WTC11 (cell line): ENCODE results near the gene AP2S1. TPM values are rescaled to one million over a fixed set of nuclear protein-coding genes. Genes with fewer than 3 reads are reported as not detected.

Experiments
- ATF3 ChIP-seq: sonication (generic); formaldehyde crosslinking; conservative IDR thresholded peaks from 2 replicates; pipeline ENCODE4 v1.8.1; 2022; ENCODE audit warnings: mild to moderate bottlenecking, missing genetic modification reagents
- CBFB ChIP-seq: sonication (generic); formaldehyde crosslinking; IDR thresholded peaks from 2 replicates; pipeline ENCODE4 v1.8.1; 2022; ENCODE audit warnings: mild to moderate bottlenecking, low read depth, missing genetic modification reagents
- CDX4 ChIP-seq: fragments of 250-450 bp; sonication (Bioruptor Pico); IDR thresholded peaks from 2 replicates; pipeline ENCODE4 v1.9.0; 2021; ENCODE audit warnings: moderate library complexity, mild to moderate bottlenecking, inconsistent platforms, borderline replicate concordance
- CREB1 ChIP-seq: sonication (generic); formaldehyde crosslinking; IDR thresholded peaks from 2 replicates; pipeline ENCODE4 v1.8.0; 2023; ENCODE audit warnings: mild to moderate bottlenecking, missing genetic modification reagents
- ELF4 ChIP-seq: sonication (generic); formaldehyde crosslinking; IDR thresholded peaks from 2 replicates; pipeline ENCODE4 v1.8.1; 2022; ENCODE audit warnings: low read depth, mild to moderate bottlenecking, moderate library complexity, missing genetic modification reagents
- ESRRA ChIP-seq: sonication (generic); formaldehyde crosslinking; IDR thresholded peaks from 2 replicates; pipeline ENCODE4 v1.8.1; 2022; ENCODE audit warnings: mild to moderate bottlenecking, missing genetic modification reagents, borderline replicate concordance
- FOXP4 ChIP-seq: sonication (generic); formaldehyde crosslinking; IDR thresholded peaks from 2 replicates; pipeline ENCODE4 v1.8.0; 2022; ENCODE audit warnings: mild to moderate bottlenecking, missing genetic modification reagents
- GRHL2 ChIP-seq: fragments of 250-450 bp; sonication (Bioruptor Pico); IDR thresholded peaks from 2 replicates; pipeline ENCODE4 v1.8.0; 2022; ENCODE audit warnings: mild to moderate bottlenecking, moderate library complexity; ENCODE audit not compliant: insufficient replicate concordance, severe bottlenecking
- IRF2 ChIP-seq: sonication (generic); formaldehyde crosslinking; IDR thresholded peaks from 2 replicates; pipeline ENCODE4 v1.8.0; 2022; ENCODE audit warnings: low read depth, missing genetic modification reagents, borderline replicate concordance
- MLX ChIP-seq: sonication (generic); formaldehyde crosslinking; IDR thresholded peaks from 2 replicates; pipeline ENCODE4 v1.8.1; 2023; ENCODE audit warnings: mild to moderate bottlenecking, missing genetic modification reagents, moderate library complexity
- MXD4 ChIP-seq: fragments of 250-450 bp; sonication (Bioruptor Pico); IDR thresholded peaks from 2 replicates; pipeline ENCODE4 v1.8.0; 2021; ENCODE audit warnings: mild to moderate bottlenecking, moderate library complexity, borderline replicate concordance
- MYBL2 ChIP-seq: sonication (generic); formaldehyde crosslinking; IDR thresholded peaks from 2 replicates; pipeline ENCODE4 v1.8.1; 2023; ENCODE audit warnings: mild to moderate bottlenecking, moderate library complexity, missing genetic modification reagents
- NFE2L1 ChIP-seq: sonication (generic); formaldehyde crosslinking; IDR thresholded peaks from 2 replicates; pipeline ENCODE4 v1.8.1; 2023; ENCODE audit warnings: missing genetic modification reagents
- NR1H2 ChIP-seq: sonication (generic); formaldehyde crosslinking; IDR thresholded peaks from 2 replicates; pipeline ENCODE4 v1.9.0; 2021; ENCODE audit warnings: mild to moderate bottlenecking, moderate library complexity, missing genetic modification reagents
- NR2C2 ChIP-seq: sonication (generic); formaldehyde crosslinking; IDR thresholded peaks from 2 replicates; pipeline ENCODE4 v1.8.0; 2022; ENCODE audit warnings: mild to moderate bottlenecking, missing genetic modification reagents
- OVOL2 ChIP-seq: fragments of 250-450 bp; sonication (Bioruptor Pico); IDR thresholded peaks from 2 replicates; pipeline ENCODE4 v1.9.0; 2021; ENCODE audit warnings: mild to moderate bottlenecking, borderline replicate concordance
- PRRX2 ChIP-seq: fragments of 250-450 bp; sonication (Bioruptor Pico); IDR thresholded peaks from 2 replicates; pipeline ENCODE4 v1.8.0; 2021; ENCODE audit warnings: mild to moderate bottlenecking
- STAT6 ChIP-seq: sonication (generic); formaldehyde crosslinking; conservative IDR thresholded peaks from 2 replicates; pipeline ENCODE4 v1.8.1; 2023; ENCODE audit warnings: mild to moderate bottlenecking, low read depth, missing genetic modification reagents, moderate library complexity
- ZNF138 ChIP-seq: sonication (generic); formaldehyde crosslinking; conservative IDR thresholded peaks from 2 replicates; pipeline ENCODE4 v1.8.1; 2022; ENCODE audit warnings: mild to moderate bottlenecking, moderate library complexity, missing genetic modification reagents
- ZNF263 ChIP-seq: sonication (generic); formaldehyde crosslinking; IDR thresholded peaks from 2 replicates; pipeline ENCODE4 v1.8.1; 2022; ENCODE audit warnings: low read depth, mild to moderate bottlenecking, moderate library complexity, missing genetic modification reagents
- ZNF416 ChIP-seq: fragments of 250-450 bp; sonication (Bioruptor Pico); IDR thresholded peaks from 2 replicates; pipeline ENCODE4 v1.9.0; 2021; ENCODE audit warnings: mild to moderate bottlenecking, inconsistent platforms
- ZNF425 ChIP-seq: fragments of 250-450 bp; sonication (Bioruptor Pico); conservative IDR thresholded peaks from 2 replicates; pipeline ENCODE4 v1.9.0; 2021; ENCODE audit warnings: mild to moderate bottlenecking
- total RNA-seq: library from RNA; stranded (reverse); gene quantifications from 3 replicates; pipeline ENCODE4 v1.2.3, GENCODE V29; 2021
- TF ChIP-seq, protein P1 (sequence below): fragments of 250-450 bp; sonication (Bioruptor Pico); IDR thresholded peaks from 2 replicates; pipeline ENCODE4 v1.9.0; 2021; ENCODE audit warnings: mild to moderate bottlenecking, borderline replicate concordance
- TF ChIP-seq, protein P2 (sequence below): sonication (generic); formaldehyde crosslinking; IDR thresholded peaks from 2 replicates; pipeline ENCODE4 v1.8.1; 2022; ENCODE audit warnings: low read depth, mild to moderate bottlenecking, moderate library complexity, missing genetic modification reagents, borderline replicate concordance

The AP2S1 gene
- total RNA-seq, 1 experiment from 2014 or later = 249 TPM

DNA sequence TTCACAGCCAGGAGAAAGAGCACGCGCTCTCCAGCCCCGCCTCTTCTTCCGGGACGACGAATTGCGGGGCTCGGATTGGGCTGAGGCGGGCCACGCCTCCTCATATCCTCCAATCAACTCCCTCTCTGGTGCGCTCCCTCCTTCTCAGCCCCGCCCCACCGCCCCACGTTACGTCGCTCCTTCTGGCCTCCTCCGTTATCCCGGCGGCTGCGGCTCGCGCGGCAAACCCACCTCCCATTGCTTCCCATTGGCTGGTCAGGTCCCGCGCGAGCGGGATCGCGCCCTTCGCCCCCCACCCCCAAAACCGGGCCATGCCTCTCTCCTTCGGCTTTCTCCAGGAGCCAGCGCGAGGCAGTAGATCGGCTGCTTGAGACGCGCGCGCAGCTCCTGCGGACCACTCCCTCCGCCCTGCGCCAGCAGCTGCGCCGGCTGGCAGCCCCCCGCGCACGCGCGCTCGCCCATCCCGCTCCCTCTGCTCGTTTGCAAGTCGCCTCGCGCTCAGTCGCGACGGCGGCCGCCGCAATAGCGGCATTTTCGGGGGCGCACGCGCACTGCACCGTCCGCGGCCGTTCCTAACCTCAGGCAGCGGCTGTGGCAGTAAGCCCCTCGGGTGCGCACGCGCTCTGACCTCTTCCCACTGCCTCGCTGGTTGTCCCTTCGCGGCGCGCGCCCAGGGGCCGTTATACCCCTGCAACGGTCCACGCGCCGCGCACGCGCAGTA lies 9.6 kb upstream of the AP2S1 start (continued):
- TF ChIP-seq CDX4 (no peak), OVOL2 (CRISPR knock-in tag) (no peak), IRF2 (CRISPR knock-in tag) (no peak), ZNF263 (CRISPR knock-in tag) (no peak), ELF4 (CRISPR knock-in tag) (no peak), ZNF425 (CRISPR knock-in tag) (no peak), NR1H2 (CRISPR knock-in tag) (no peak), MLX (0 out of 2 replicates have a peak, but pooled peaks have one; percentile 35), ATF3 (no peak), CREB1 (CRISPR knock-in tag) (peak; percentile 74; the same call in 1 of the 2 replicates), FOXP4 (CRISPR knock-in tag) (peak; percentile 90), NR2C2 (no peak), NFE2L1 (CRISPR knock-in tag) (no peak; the same call in 1 of the 2 replicates), CBFB (CRISPR knock-in tag) (0 out of 2 replicates have a peak, but pooled peaks have one; percentile 48), ZNF138 (CRISPR knock-in tag) (0 out of 2 replicates have a peak, but pooled peaks have one; percentile 33), PRRX2 (CRISPR knock-in tag) (no peak), STAT6 (CRISPR knock-in tag) (no peak), MYBL2 (CRISPR knock-in tag) (peak; percentile 74), MXD4 (no peak), ZNF416 (CRISPR knock-in tag) (peak; percentile 83), GRHL2 (no peak), ESRRA (no peak; the same call in 1 of the 2 replicates)
- TF ChIP-seq, protein P1, sequence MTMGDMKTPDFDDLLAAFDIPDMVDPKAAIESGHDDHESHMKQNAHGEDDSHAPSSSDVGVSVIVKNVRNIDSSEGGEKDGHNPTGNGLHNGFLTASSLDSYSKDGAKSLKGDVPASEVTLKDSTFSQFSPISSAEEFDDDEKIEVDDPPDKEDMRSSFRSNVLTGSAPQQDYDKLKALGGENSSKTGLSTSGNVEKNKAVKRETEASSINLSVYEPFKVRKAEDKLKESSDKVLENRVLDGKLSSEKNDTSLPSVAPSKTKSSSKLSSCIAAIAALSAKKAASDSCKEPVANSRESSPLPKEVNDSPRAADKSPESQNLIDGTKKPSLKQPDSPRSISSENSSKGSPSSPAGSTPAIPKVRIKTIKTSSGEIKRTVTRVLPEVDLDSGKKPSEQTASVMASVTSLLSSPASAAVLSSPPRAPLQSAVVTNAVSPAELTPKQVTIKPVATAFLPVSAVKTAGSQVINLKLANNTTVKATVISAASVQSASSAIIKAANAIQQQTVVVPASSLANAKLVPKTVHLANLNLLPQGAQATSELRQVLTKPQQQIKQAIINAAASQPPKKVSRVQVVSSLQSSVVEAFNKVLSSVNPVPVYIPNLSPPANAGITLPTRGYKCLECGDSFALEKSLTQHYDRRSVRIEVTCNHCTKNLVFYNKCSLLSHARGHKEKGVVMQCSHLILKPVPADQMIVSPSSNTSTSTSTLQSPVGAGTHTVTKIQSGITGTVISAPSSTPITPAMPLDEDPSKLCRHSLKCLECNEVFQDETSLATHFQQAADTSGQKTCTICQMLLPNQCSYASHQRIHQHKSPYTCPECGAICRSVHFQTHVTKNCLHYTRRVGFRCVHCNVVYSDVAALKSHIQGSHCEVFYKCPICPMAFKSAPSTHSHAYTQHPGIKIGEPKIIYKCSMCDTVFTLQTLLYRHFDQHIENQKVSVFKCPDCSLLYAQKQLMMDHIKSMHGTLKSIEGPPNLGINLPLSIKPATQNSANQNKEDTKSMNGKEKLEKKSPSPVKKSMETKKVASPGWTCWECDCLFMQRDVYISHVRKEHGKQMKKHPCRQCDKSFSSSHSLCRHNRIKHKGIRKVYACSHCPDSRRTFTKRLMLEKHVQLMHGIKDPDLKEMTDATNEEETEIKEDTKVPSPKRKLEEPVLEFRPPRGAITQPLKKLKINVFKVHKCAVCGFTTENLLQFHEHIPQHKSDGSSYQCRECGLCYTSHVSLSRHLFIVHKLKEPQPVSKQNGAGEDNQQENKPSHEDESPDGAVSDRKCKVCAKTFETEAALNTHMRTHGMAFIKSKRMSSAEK = no peak
- TF ChIP-seq, protein P2, sequence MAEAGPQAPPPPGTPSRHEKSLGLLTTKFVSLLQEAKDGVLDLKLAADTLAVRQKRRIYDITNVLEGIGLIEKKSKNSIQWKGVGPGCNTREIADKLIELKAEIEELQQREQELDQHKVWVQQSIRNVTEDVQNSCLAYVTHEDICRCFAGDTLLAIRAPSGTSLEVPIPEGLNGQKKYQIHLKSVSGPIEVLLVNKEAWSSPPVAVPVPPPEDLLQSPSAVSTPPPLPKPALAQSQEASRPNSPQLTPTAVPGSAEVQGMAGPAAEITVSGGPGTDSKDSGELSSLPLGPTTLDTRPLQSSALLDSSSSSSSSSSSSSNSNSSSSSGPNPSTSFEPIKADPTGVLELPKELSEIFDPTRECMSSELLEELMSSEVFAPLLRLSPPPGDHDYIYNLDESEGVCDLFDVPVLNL (CRISPR knock-in tag) = no peak
